HG03025 (cell line): ENCODE measurements around the gene PRKCZ.
"Not testable (repeated sequence)": the region's sequence is repeated elsewhere in the genome, so short reads cannot be mapped to it uniquely, and the experiment has no call there.

Source experiments
- ATAC-seq: cut with Tn5 transposase; IDR thresholded peaks from one replicate; pipeline ENCODE4 v1.9.1; 2021; ENCODE audit warnings: mild to moderate bottlenecking, moderate library complexity; ENCODE audit not compliant: unreplicated experiment, low FRiP score

The PRKCZ gene

DNA sequence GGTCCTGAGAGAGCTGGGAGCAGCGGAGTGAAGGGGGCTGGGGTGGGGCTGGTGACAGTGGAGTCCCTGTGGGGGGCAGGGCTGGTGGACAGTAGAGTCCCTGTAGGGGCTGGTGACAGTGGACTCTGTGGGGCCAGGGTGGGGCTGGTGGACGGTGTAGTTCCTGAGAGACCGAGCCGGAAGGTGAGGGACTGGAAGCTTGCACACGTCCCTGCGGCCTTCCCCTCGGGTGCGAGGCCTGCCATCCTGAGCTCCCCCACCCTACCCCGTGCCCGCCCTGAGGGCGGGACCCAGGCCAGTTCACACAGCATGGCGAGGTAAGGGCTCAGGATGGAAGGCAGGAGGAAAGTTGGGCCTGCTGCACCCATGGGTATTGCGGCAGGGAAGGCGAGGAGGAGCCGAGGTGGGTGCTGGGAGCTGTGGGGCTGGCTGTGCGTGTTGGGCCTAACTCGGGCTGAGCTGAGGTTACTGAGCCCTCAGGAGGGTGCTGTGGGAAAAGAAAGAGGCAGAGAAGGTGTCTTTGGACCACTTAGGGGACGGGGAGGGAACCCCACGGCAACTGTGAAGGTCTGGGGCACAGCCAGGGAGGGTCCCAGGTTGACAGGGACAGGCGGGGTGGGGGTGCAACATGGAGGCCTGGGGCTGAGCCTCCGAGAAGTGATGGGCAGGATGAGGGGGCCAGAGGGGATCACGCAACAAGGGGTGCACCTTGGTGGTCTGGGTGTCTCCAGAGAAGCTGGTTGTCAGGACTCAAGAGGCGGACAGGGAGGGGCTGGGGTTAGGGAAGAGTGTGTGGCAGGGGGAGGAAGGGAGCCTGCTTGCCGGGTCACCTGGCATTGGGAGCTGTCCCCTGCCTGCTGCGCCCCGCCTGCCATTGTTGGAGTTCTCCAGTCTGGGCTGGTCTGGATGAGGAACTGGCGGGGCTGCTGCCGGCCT is 60.8 kb downstream of the PRKCZ start:
- ATAC-seq: no peak

DNA sequence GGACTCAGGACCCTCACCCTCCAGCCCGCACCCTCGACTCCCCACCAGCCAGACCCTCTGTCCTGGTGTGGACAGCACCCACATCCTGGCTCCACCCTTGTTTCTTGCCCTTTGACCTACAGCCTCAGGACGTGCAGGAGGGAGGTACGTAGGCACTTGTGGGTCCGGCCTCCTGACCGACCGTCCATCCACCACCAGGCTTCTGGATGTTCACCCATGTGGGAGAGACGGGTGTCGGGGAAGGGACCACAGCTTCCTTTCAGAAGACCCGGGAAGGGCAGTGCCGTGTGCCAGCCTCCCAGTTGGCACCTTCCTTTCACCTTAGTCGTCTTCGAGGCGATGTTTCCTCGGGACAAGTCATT is 61.4 kb downstream of the PRKCZ start:
- no peak for ATAC-seq

DNA sequence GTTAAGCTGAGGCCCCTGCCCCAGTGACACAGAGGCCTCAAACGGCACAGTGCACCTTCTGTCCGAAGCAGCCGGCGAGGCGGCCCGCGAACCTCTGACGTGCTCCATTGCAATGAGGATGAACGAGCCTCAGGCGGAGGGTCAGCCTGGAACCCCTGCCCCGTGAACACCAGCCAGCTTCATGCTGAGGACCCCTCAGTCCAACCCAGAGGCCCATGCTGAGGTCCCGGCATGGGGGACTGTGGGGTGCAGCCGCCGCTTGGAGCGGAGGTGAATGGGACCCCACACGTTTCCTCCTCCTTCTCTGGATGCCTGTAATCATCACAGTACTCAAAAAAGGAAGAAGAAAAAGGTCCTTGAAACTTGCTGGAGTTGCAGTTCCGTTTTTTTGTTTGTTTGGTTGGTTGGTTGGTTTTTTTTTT is 62.1 kb downstream of the PRKCZ start:
- no peak for ATAC-seq

DNA sequence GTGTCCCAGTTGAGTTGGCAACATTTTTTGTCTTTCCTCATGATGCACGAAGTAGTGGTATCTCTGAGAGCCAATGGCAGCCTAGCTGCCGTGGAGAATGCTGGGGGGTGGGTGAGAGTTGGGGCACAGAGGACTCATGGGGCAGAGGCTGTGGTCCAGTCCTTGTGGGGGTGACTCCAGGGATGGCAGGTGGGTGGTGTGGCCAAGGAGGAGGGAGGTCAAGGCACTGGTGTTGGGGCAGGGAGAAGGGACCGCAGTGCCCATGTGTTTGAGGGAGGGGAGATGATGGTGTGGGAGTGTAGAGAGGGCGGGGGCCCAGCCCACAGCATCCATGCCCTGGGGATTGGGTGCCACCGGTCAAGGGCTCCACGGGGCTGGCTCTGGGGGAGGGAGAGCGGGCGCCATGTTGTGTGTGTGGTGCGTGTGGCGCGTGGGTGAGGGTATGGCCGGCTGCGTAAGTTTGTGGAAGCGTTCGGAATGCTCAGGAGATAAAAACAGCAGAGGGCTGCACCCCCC is 63.5 kb downstream of the PRKCZ start:
- ATAC-seq: no peak

DNA sequence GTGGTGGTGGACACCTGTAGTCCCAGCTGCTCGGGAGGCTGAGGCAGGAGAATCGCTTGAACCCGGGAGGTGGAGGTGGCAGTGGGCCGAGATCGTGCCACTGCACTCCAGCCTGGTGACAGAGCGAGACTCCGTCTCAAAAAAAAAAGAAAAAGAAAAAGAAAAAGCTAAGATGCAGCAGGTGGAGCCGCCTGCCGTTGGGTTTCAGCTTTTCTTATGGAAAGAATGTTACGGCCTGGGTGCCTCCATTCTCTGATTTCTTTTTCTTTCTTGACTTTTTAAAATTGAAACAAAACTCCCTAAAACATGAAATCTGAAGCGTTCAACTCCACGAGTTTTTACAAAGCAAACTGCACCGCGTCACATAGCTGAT is 64.4 kb downstream of the PRKCZ start:
- ATAC-seq: not testable (repeated sequence)

DNA sequence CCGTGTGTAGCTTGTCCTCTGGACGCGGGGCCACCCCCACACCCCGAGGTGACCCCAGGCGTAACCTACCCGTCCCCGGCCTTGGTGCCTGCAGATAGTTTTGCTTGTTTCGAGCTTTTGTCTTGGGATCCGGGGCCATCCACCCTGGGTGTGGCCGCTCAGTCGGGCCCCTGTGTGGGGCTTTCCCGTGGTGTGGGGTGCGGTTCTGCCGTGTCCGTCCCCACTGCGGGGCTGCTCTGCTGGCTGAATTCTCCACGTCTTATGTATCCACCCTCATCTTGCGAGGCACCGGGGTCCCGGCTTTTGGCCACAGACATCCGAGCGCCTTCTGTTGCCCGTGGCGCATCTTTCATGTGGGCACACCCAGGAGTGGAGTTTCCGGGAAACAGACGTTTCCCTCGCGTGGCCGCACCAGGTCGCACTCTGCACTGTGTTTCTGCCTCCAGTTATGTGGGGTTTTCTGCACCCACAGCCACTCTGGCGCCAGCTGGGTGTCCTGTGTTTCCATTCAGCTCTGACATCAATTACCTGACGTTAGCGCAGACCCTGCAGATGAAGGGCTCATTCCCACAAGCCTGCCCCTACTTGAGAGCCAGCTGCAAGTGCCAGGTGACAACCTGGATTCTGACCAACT is 64.9 kb downstream of the PRKCZ start:
- no peak for ATAC-seq

DNA sequence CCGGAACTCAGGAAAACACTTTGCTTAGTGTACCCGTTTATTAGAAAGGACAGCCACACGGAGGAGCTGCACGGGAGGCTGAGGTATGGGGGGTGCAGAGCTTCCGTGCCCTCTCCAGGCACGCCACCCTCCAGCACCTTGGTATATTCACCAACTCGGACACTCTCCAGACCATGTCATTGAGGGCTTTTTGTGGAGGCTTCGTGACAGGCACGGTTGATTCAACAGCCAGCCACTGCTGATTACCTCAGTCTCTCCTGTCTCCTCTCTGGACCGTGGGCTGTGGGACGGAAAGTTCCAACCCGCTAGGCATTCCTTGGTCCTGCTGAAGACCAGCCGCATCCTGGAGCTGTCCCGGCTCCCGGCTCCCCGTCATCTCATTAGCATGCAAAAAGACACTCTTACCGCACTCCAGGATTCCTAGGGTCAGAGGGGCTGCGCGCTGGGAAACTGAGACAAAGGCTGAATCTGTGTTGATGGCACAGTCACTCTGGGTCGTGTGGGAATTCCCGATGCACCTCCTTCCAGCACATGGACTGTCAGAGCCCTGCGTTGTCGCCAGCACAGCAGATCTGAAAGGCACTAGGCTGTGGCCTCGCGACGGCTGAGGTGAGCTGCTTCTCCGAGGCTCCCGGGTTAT is 65.6 kb downstream of the PRKCZ start:
- ATAC-seq: no peak

DNA sequence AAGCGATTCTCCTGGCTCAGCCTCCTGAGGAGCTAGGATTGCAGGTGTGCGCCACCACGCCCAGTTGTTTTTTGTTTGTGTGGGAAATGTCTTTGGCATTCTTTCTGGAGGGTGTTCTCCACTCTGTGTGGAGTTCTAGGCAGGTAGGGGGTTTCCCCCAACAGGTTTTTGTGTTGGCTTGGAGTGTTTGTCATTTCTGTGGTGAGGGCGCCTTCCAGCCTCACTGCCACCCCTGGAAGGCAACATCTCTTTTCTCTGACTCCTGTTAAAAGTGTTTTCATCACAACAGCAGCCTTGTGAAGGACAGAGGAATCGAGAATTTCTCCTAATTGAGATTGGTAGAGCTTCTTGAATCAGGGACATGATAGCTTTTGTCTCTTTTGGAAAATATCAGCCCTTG is 69.7 kb downstream of the PRKCZ start:
- ATAC-seq: no peak

DNA sequence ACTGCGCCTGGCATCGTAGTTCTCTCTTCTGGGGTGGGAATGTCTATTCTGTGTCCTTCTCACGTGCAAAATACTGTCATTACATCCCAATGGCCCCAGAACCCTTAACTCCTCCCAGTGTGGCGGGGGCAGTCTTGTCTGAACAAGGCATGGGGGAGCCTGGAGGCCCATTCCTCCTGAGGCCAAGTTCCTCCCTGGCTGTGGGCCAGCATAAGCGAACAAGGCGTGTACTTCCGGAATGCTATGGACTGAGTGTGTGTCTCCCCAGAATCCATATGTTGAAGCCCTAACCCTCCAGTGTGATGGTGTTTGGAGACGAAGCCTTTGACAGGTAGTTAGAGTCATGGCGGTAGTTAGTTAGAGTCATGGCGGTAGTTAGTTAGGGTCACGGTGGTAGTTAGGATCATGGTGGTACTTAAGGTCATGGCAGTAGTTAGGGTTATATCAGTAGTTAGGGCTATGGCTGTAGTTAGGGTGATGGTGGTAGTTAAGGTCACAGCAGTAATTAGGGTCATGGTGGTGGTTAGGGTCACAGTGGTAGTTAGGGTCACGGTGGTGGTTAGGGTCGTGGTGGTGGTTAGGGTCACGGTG is 71.0 kb downstream of the PRKCZ start:
- ATAC-seq: no peak

DNA sequence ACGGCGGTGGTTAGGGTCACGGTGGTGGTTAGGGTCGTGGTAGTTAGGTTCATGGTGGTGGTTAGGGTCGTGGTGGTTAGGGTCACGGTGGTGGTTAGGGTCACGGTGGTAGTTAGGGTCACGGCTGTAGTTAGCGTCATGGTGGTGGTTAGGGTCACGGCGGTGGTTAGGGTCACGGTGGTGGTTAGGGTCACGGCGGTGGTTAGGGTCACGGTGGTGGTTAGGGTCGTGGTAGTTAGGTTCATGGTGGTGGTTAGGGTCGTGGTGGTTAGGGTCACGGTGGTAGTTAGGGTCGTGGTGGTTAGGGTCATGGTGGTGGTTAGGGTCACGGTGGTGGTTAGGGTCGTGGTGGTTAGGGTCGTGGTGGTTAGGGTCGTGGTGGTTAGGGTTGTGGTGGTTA is 71.6 kb downstream of the PRKCZ start:
- ATAC-seq: not testable (repeated sequence)

DNA sequence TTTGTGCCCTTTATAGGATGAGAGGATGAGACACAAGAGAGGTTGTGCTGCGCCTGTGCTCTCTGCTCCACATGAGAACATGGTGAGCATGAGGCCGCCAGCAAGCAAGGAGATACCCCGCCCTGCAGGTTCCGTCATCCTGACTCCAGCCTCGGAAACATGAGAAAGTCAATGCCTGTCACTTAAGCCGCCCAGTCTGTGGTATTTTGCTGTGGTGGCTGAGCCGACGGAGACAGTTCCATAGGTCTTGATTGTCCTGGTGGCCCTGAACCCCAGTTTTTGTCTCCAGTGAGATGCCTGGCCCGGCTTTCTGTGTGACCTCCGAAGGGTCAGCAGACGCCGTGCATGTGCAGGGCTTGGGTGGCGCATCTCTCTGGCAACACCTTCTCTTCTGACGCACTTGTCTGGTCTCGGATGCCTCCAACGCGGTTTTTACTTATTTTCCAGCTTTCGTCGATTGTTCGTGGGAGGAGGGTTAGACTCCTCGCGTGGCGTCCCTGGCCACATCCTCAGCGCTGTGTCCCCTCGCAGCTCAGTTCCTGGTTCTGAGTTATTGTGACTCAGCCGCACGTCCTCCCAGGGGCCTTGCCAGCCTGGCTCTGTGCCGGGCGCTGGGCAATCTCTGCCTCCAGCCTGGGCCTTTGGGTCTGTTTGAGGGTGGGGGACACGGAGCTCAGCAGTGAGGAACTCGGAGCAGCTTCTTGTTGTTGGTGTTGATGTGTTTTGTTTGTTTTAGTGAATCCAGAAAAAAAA is 74.4 kb downstream of the PRKCZ start:
- no peak for ATAC-seq

DNA sequence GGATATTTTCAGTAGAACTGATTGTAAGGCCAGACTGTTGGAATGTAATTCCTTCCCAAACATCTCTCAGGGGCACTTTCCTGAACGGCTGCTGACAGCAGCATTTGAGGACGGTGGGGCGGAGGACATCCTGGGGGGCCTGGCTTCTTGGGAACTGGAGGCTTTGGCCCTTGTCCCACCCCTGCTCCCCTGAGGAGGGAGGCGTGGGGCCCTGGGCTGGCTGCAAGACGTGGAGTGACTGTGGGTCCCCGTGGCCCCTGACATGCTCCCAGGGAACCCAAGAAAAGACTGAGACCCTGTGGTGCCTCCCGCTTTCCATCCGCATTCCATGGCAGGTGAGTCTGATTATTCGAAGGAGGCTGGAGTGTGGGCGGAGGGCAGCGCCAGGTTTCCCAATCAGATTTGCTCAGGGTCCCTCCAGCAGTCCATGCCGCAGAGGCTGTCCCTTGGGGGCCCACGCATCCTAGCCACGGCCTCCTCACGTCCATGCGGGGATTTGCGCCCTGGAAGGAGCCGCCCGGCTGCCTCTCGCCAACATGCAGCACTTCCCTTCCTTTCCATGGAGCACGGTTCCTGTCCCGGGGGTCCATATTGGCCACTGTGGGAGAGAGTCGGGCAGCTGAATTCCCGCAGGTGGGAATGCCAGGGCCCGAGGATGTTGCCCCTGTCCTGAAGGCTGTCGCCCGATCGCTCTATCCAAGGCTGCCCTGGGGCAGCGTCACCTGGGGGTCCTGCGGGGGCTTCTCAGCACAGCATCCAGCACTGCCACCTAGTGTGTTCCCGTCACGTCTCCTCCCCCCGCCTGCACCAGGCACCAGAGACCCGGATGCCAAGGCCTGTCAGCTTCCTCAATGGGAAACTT is 75.4 kb downstream of the PRKCZ start:
- ATAC-seq: no peak

DNA sequence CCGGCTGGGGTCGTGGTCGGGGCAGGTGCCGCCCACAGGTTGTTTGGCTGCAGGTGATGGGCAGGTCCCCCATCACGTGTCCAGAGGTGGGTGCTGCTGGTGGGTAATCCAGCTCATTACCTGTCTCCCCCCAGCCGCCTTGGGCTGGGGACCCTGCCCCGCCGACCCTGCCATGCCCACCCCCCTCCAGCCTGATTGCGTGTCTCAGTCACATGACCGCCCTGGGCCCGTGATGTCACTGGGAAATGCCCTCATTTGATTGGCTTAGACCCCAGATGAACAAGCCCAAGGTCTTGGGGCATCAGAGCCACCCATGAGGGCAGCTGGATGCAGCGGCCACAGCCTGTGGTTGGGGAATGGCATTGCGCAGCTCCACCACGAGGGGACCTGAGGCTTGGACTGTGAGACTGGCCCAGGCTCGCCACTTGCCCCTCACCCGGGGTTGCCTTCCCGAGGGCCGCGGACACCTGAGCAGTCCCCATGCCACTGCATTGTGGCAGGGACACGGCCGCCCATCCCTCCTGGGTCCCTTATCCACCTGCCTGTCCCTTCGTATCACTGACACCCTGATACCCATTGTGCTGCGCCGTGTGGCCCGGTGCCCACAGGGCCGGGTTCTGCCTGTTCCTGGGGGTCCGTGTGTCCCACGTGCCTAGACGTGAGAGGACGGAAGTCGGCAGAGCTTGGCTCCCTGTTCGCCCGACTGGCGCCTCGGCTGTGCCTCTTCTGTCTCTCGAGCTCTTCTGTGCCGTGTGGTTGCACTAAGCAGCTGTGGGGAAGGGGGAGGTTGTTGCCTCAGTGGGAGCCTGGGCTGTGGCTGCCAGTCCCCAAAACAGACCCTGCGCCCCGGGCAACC is 76.3 kb downstream of the PRKCZ start:
- no peak for ATAC-seq

DNA sequence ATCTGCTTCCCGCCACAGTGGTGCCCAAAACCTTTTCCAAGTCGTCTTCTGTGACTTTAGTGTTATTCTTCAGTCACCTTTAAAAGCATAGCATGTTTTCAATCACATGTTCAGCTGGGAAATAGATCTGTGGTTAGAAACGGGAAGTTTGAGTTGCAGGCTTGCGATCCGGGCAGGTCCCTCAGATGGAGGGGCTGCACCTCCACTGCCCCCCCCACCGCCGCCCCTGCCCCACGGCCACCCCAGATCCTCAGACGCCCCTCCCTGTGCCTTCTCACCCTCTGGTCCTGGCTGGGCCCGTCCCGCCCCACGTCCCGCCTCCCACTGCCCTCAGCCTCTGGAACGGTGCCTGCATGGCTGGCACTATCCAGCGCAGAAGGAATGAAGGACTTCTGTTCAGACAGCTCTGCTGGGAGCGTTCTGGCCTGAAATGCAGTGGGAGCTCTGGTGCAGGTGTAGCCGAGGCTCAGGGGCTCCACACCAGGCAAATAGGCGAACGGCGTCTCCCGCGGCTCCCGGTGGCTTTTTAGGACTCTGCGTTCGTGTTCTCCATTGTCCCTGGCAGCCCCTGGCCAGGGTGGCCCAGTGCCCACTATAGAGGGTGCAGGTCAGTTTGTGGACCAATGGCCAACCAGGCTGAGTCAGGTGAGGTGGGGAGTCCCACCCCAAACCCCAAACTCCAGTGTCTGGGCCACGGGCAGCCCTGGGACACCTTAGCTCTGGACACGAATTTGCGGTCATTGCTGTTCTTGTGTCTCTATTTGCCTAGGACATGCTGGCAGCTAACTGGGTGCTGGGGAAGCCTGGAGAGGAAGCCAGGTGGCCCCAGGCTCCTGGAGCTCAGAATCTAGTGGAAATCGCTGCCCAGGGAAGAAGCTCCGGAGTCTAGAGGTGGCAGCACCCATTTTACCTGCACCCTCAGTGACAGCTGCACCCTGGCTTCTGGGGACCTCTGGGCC is 77.3 kb downstream of the PRKCZ start:
- ATAC-seq: no peak

DNA sequence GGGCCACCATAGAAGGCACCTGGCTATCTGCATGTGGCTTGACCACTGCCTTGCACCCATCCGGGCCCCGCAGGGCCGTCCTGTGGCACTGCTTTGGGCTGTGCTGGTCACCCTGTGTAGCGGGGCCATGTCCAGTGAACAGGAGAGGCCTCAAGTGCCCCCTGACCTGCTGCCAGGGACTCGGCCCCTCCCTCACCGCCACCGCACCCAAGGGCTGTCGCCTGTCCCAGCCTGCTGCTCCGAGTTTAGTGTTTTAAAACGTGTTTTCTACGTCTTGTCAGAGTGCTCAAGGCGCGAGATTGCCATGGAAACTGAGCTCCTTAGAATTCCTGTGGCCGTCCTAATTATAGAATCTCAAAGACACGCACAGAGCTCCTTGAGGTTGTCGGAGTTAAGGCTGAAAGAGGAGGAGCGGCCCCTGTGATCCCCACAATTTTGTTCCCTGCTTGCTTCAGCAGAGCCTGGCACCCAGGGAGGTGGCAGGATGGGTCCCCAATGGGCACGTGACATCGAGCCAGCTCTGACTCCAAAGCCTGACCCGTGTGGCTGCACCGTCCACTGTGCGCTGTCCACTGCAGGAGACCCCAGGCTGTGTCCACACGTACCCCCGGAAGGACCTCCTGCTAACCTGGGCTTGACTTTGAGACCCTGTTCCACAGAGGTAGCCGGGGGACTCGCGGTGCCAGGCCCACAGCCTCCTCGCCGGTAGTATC is 78.1 kb downstream of the PRKCZ start:
- no peak for ATAC-seq

DNA sequence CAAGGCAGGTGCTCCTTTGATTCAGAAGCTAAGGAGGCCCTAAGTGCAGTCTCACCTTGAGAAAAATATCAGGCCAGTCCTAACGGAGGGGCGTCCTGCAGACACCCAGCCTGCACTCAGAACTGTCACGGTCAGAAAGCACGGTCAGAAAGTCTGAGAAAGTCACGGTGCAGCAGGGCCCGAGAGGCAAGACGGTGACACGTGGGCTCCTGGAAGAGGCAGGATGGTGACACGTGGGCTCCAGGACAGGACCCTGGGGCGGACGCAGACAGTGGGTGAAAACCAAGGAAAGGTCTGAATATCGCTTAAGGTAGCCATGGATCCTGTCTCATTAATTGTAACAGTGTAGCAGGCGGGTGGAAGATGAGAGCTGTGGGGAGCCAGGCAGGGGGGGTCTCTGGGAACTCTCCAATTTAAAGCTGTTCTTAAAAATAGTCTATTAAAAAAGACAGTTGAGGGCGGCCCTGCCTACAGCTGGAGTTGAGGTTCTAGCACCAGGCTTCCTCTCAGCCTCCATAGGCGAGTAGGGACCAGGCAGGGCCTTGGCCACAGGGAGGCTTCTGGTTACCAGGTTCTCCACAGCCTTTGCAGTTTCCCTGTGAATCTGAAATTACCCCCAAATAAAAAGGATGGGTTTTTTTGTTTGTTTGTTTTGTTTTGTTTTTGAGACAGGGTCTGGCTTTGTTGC is 79.2 kb downstream of the PRKCZ start:
- no peak for ATAC-seq
